NCI-H748 treated with DMSO at 0.1 percent for 48 hours (cell line): ENCODE measurements around the gene HK2.
"Not testable (repeated sequence)": the region's sequence is repeated elsewhere in the genome, so short reads cannot be mapped to it uniquely, and the experiment has no call there.

Source experiments
- DNase-seq: peaks from one replicate; lab custom pipeline; 2025; lab: John Stamatoyannopoulos, UW

The HK2 gene

DNA sequence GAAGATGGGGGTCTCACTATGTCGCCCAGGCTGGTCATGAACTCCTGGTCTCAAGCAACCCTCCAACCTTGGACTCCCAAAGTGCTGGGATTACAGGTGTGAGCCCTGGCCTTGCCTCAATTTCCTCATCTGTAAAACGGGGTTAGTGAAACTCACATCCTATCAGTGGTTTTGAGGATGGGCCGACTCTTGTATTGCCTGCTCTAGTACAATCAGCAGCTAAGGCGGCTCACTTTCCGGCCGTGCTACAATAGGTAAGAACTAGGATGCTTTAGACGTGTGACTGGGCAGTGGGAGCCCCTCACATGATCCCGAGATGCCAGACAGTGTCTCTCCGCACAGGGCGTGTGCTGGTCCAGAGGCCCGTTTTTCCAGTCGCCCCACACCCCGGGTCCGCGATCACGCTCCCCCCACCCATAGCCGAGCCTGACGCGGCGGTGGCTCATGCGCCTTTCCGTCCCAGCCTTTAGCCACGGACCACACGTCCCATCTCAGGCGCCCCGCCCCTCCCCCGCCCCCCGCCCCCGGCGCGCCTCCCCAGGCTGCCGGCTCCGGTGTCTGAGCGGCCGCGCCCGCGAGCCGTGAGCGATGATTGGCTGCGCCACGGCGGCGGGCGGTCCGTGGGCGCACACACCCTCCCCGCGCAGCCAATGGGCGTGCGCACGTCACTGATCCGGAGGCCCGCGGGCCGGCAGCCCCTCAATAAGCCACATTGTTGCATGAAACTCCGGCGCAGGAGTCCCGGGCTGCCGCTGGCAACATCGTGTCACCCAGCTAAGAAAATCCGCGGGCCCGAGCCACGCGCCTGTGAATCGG lies at the start of gene HK2:
Gene HK2 (plus strand): TSS at position 710 of the 816 bp plus-strand sequence. CDS start 454 bp downstream, outside the sequence.
- DNase-seq, result peak; percentile 57

GRCh38 chr2:74789271-74789670 lies 44.7 kb upstream of the HK2 start:
- no peak for DNase-seq

GRCh38 chr2:74792282-74792681 lies 41.6 kb upstream of the HK2 start:
- DNase-seq, result no peak

DNA sequence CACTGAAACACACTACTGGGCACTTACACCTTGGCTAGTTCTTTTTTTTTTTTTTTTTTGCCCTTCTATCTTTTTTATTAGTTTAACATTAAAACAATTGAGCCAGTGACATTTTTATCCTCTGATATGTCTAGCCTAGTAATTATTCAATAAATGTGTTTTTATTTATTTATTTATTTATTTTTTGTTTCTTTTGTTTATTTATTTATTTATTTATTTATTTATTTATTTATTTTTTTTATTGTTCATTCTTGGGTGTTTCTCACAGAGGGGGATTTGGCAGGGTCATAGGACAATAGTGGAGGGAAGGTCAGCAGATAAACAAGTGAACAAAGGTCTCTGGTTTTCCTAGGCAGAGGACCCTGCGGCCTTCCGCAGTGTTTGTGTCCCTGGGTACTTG lies 39.0 kb upstream of the HK2 start:
- not testable (repeated sequence) for DNase-seq

DNA sequence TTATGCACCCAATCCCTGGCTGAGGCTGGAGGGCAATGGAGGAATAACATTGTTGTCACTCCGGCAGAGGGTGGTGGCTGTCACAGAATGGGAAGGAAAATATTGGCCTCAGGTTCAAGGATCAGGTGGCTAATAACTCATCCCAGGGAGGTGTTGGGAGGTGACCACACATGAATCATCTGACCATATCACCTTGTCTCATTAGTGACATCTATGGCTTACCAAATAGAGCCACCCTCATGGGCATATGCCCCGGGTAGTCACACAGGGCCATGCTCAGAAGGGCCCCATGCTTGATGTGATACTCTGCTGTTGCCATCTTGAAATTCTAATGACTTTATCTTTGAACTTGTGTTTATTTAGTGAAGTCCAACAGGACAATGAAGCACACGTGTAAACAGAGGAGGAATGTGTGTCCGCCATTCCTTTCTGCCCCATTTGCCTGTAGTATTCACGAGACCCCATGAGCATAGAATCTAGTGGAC lies 27.5 kb upstream of the HK2 start:
- DNase-seq, result no peak

- no peak for DNase-seq
Measured at GRCh38 chr2:74806920-74807319, 27.0 kb upstream of the HK2 start.

GRCh38 chr2:74812787-74813590 lies 20.9 kb upstream of the HK2 start:
- no peak for DNase-seq

DNA sequence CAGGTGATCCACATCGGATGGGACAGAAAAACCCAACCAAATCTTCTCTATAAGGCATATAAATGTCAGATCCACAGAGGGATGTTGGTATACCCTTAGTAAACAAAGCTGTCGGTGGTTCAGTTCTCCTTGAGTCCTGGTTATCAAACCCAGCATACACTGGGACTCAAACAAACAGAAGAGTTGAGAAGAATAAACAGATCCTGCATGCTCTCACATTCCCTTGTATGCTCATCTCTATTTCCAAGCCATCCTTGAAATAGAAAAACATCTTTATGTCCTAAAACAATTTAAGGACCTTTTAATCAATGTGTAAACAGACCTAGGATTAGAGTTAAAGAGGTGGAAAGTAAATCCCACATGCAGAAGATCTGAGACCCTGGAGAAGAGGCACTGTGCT lies 19.8 kb upstream of the HK2 start:
- DNase-seq, result no peak

DNA sequence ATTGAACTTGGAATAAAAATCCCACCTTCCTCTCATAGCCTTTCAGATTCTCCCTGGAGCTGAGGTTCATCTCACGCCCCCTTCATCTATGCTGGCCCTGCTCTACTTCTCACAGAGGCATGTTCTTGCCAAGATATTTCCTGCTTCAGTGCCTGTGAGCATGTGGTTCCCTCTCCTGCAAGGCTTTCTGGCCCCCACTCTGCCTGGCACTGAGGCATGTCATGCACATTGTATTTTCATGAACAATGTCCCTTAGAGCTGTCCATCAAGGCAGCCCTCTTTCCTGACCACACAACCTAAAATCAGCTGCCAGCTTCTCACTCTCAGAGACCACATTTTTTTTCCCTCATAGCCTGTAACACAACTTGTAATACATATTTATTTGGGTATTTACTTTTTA lies 18.0 kb upstream of the HK2 start:
- no peak for DNase-seq

DNA sequence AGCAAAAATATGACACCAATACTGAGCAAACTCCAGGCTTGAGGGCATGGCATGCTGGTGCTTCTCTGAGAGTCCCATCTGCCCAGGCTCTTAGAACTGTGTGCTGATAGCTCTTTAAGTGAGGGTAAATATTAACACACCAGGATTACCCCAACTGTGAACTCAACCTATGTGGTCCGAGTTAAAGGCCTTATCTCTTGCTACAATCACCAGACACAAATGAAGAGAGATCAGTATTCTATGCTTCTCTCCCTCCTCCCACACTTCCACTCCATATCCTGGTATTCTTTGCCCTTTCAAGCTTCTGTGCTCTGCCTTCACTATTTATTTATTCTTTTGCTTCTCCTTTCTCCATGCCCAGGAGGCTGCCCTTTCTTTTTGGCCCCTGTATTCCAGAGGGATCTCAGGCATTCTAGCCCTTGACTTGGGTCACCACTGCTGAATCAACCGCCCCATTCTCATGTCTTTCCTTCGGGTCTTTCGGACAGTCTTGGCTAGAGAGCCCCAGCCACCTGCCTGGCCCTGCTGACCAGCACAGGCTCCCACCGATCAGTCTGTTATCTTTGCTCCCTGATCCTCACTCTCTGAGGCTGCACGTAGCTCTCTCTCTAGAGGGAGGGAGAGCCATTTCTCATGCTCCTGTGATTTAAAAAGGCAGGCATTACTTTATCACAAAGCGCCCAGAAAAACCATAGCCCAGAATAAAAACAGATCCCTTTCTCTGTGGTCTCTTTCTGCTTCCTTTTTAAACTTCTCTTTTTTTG lies 17.2 kb upstream of the HK2 start:
- DNase-seq, result peak; percentile 6

DNA sequence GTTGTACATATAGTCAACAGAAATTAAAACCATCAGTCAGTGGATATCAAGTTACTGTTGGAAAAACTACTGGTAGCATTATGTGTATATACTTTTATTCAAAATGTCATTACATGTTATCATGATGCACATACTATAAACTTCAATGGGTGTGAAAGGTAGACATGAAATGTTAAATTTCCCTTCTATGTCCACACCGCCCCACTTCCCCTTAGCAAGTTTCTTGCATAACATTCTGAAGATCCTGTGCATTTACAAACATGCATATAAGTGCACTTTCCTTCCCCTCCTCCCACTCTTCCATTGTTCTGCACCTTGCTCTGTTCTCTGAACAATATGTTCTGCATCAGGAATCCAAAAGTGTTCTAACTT lies 16.6 kb upstream of the HK2 start:
- DNase-seq, result no peak

GRCh38 chr2:74819702-74820101 lies 14.2 kb upstream of the HK2 start:
- DNase-seq, result no peak

- DNase-seq, result no peak
Measured at GRCh38 chr2:74821177-74822126, 12.5 kb upstream of the HK2 start.

GRCh38 chr2:74822771-74823566 lies 11.0 kb upstream of the HK2 start:
- no peak for DNase-seq

DNA sequence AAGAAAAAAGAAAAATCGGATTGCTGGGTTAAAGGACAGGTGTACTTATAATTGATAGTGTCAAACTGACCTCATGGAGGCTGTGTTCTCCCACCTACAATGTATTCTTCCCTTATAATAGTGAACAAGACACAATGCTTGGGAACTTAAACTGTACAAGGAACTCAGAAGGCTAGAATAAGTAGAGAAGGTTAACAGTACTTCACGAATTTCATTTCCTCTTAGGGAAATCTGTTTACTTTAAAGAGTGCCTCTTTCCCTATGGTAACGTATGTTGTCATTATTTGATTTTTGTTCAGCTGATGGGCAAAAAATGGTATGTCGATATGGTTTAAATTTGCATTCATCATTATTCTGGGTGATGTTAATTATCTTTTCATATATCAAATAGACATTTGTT lies 9.2 kb upstream of the HK2 start:
- DNase-seq, result no peak

- DNase-seq, result no peak
Measured at GRCh38 chr2:74828543-74828942, 5.4 kb upstream of the HK2 start.

DNA sequence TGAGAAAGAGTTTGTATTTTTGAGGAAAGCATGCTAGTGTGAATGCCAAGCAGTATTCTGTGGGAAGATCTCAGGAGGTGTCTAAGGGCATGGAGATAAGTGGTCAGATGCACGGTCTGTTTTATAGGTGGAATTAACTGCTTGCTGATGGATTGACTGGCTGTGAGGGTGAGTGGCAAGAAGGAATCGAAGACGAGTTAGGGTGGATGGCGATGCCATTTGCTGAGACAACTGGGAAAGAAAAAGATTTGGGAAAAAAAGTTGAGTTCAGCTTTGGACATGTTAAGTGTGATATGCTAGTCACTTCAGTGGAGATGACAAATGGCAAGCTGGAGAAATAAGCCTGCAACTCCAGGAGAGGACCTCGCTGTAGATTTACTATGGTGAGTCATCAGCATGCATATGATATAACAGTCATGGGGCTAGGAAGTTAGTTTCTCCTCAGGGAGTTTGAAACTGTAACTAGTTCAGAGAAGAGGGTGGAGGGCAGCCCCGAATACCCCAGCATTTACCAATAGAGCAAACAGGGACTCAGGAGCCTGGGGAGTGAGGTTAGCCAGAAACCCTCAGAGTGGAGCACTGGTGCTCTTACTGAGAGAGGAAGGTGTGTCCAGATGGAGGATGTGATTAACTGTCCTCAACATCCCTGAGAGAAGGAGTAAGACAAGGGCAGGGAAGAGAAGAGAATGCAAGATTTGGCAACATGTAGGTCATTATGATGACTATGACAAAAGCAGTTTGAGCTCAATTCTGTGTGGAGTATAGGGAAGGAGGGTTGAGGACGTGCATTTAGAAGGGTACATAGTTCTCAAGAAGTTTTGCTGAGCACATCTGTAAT lies 2.0 kb upstream of the HK2 start:
- DNase-seq, result no peak

GRCh38 chr2:74834234-74834791 lies 386 bp downstream of the HK2 start:
- not testable (repeated sequence) for DNase-seq
